Uterus (tissue), 4 donors: ENCODE results near the gene HLCS. TPM values are rescaled to one million over a fixed set of nuclear protein-coding genes. Genes with fewer than 3 reads are reported as not detected.

Source experiments
- DNase-seq, 2 donors: peaks; one replicate each; pipeline ENCODE4 v3.0.0-alpha.2; 2019 to 2020
- H3K27ac ChIP-seq, 2 donors: fragments of 200-600 bp; sonication (generic); 1 replicate in 1 of 2; 2 replicates in 1 of 2; pipeline ENCODE4 v1.5.1; 2016 to 2018
- H3K27me3 ChIP-seq, 2 donors: fragments of 200-600 bp; sonication (generic); one replicate each; pipeline ENCODE4 v1.5.1; 2018 to 2019; ENCODE audit warnings: control low read depth in 1 of 2
- H3K36me3 ChIP-seq, 2 donors: fragments of 200-600 bp; sonication (generic); one replicate each; pipeline ENCODE4 v1.5.1; 2019; ENCODE audit warnings: control low read depth in 1 of 2
- H3K4me1 ChIP-seq, 2 donors: fragments of 200-600 bp; sonication (generic); one replicate each; pipeline ENCODE4 v1.5.1; 2018 to 2019; ENCODE audit warnings: control low read depth in 1 of 2
- H3K4me3 ChIP-seq, 2 donors: fragments of 200-600 bp; sonication (generic); 1 replicate in 1 of 2; 2 replicates in 1 of 2; pipeline ENCODE4 v1.5.1; 2018 to 2019; ENCODE audit warnings: mild to moderate bottlenecking in 1 of 2
- H3K9me3 ChIP-seq, 2 donors: fragments of 200-600 bp; sonication (generic); one replicate each; pipeline ENCODE4 v1.5.1; 2019; ENCODE audit warnings: control low read depth in 1 of 2
- POLR2A ChIP-seq, 2 donors: fragments of 450-650 bp; IDR thresholded peaks; one replicate each; pipeline ENCODE4 v1.6.1; 2016; ENCODE audit warnings: antibody characterized with exemption in 2 of 2, mild to moderate bottlenecking in 1 of 2, moderate library complexity in 1 of 2
- intact Hi-C: fragments of 100-400 bp; cut with DNase I; formaldehyde crosslinking; loops from one replicate; pipeline ENCODE4 v1.15.1; 2023; ENCODE audit warnings: low total_unique reads
- total RNA-seq, 4 donors: library from RNA; depleted of rRNA in 3 of 4; stranded (reverse); fragments of >200 nt in 3 of 4; gene quantifications; one replicate each; pipeline versions ENCODE4 v1.1.0 to v1.2.4, GENCODE V29; 2014 to 2023
- TF ChIP-seq, protein P1 (sequence below), 4 experiments: fragments of 200-600 bp in 2 of 4; fragments of 450-650 bp in 2 of 4; sonication (generic) in 2 of 4; IDR thresholded peaks; one replicate each; pipeline ENCODE4 v1.5.1; 2016 to 2019; ENCODE audit warnings: antibody characterized with exemption in 4 of 4, mild to moderate bottlenecking in 2 of 4, moderate library complexity in 1 of 4
- donor health status: DM: yes; HTN: yes; CAD: no.

Gene HLCS
- total RNA-seq, 4 donors from 2014 or later = 3.8 to 31.4 (median 15.4) TPM

DNA sequence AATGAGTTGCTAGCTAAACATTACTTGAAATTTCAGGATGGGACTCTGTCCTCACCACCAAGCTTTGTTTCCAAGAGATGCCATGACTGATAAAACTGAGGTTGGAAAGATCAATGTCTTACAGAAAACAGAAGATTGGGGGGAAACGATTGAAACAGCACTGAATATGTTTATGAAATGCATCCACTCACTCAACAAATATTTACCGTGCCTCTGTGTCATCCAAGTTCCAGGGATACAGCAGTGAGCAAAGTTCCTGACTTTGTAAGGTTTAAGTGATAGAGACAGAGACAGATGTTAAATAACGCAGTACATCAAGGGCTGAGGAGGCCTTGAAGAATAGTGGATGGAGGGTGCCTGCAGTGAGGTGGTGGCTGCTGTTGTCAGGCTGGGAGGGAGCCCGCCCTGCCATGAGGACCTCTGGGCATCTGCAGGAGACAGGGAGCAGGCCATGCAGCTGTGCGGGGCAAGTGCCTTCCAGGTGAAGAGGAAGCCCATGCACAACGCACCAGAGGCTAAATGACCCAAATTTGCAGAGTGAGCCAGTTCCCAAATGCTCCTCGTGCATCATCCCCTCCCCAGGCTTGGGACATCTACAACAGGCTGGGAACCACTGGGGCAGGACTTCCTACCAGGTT is 108.0 kb downstream of the HLCS start:
- no peak for DNase-seq
- intact Hi-C loops = no loop called here
- Histone ChIP-seq H3K27me3 (no peaks in the 10 kb centered on the region), H3K9me3 (no peaks in the 10 kb centered on the region), H3K4me3 (no peak overlapping the region), H3K4me1 (no peaks in the 10 kb centered on the region), H3K27ac (no peak overlapping the region), H3K36me3 (no peaks in the 10 kb centered on the region)
- TF ChIP-seq, protein P1, sequence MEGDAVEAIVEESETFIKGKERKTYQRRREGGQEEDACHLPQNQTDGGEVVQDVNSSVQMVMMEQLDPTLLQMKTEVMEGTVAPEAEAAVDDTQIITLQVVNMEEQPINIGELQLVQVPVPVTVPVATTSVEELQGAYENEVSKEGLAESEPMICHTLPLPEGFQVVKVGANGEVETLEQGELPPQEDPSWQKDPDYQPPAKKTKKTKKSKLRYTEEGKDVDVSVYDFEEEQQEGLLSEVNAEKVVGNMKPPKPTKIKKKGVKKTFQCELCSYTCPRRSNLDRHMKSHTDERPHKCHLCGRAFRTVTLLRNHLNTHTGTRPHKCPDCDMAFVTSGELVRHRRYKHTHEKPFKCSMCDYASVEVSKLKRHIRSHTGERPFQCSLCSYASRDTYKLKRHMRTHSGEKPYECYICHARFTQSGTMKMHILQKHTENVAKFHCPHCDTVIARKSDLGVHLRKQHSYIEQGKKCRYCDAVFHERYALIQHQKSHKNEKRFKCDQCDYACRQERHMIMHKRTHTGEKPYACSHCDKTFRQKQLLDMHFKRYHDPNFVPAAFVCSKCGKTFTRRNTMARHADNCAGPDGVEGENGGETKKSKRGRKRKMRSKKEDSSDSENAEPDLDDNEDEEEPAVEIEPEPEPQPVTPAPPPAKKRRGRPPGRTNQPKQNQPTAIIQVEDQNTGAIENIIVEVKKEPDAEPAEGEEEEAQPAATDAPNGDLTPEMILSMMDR (IDR thresholded peaks at IDR 0.05) = no peak
- TF ChIP-seq POLR2A (IDR thresholded peaks at IDR 0.05) = no peak

DNA sequence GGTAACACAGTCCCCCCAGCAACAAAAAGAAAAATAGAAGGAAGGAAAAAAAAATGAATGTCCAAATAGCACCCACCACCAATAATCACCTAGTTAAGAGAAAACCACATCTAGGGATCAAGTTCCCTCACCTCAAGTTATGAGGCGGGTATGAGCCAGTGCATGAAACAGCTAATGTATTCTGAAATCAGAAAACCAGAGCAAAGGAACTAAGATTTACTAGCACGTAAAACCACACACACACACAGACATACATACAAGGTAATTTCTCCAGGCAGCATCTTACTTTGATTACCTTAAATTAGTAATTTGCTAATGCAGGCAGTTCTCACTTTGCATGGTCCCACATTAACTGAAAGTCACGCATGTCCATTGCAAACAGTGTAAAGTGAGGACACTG is 109.8 kb downstream of the HLCS start:
- intact Hi-C loops = no loop called here
- H3K4me3 ChIP-seq = no peak overlapping the region
- H3K27me3 ChIP-seq = no peaks in the 10 kb centered on the region
- DNase-seq = no peak
- H3K27ac ChIP-seq = no peak overlapping the region
- no peaks in the 10 kb centered on the region for H3K4me1 ChIP-seq
- TF ChIP-seq POLR2A (IDR thresholded peaks at IDR 0.05) = no peak
- TF ChIP-seq, protein P1 (IDR thresholded peaks at IDR 0.05) = no peak
- no peaks in the 10 kb centered on the region for H3K9me3 ChIP-seq
- no peaks in the 10 kb centered on the region for H3K36me3 ChIP-seq

- no peak for TF ChIP-seq POLR2A (IDR thresholded peaks at IDR 0.05)
- TF ChIP-seq, protein P1 (IDR thresholded peaks at IDR 0.05) = peak in 2 of 4 experiments; percentile 5 to 25
- Histone ChIP-seq H3K27ac (no peak overlapping the region), H3K9me3 (no peaks in the 10 kb centered on the region), H3K27me3 (no peaks in the 10 kb centered on the region), H3K4me3 (no peak overlapping the region), H3K4me1 (no peaks in the 10 kb centered on the region), H3K36me3 (no peaks in the 10 kb centered on the region)
- DNase-seq = no peak
- intact Hi-C loops = no loop called here
Measured at GRCh38 chr21:36854391-36854790, 112.1 kb downstream of the HLCS start.

- no peaks in the 10 kb centered on the region for H3K9me3 ChIP-seq
- TF ChIP-seq, protein P1 (IDR thresholded peaks at IDR 0.05) = no peak
- no peak for TF ChIP-seq POLR2A (IDR thresholded peaks at IDR 0.05)
Measured at GRCh38 chr21:36852864-36853263, 113.6 kb downstream of the HLCS start.

GRCh38 chr21:36852293-36852692 is 114.2 kb downstream of the HLCS start:
- intact Hi-C loops = no loop called here
- H3K4me1 ChIP-seq = no peaks in the 10 kb centered on the region
- no peaks in the 10 kb centered on the region for H3K9me3 ChIP-seq
- no peak for TF ChIP-seq POLR2A (IDR thresholded peaks at IDR 0.05)
- TF ChIP-seq, protein P1 (IDR thresholded peaks at IDR 0.05) = no peak
- no peaks in the 10 kb centered on the region for H3K27me3 ChIP-seq
- H3K36me3 ChIP-seq = no peaks in the 10 kb centered on the region
- no peak overlapping the region for H3K27ac ChIP-seq
- H3K4me3 ChIP-seq = no peak overlapping the region
- DNase-seq = no peak

More at GRCh38 chr21:36852864-36853263, 113.6 kb downstream of the HLCS start:
- H3K27ac ChIP-seq = no peak overlapping the region
- H3K27me3 ChIP-seq = no peaks in the 10 kb centered on the region
- no peak overlapping the region for H3K4me3 ChIP-seq
- no peak for DNase-seq
- H3K36me3 ChIP-seq = no peaks in the 10 kb centered on the region
- intact Hi-C loops = no loop called here
- no peaks in the 10 kb centered on the region for H3K4me1 ChIP-seq
